Keratinocyte (primary cell): ENCODE data around the gene CBLN1.

Experiments
- EZH2 ChIP-seq: IDR thresholded peaks from one replicate; pipeline ENCODE4 v1.6.1; 2012; ENCODE audit warnings: inconsistent platforms, mild to moderate bottlenecking, low read length, moderate library complexity
- TF ChIP-seq, protein P1 (sequence below), 3 experiments: IDR thresholded peaks in 1 of 3; conservative IDR thresholded peaks in 1 of 3; optimal IDR thresholded peaks in 1 of 3; 2 replicates in 2 of 3; 3 replicates in 1 of 3; pipeline versions ENCODE3 to v1.5.1; 2011; ENCODE audit warnings: low read length in 3 of 3, mild to moderate bottlenecking in 3 of 3, moderate library complexity in 2 of 3, control low read depth in 1 of 3, inconsistent platforms in 1 of 3; ENCODE audit not compliant: insufficient read depth in 2 of 3; ENCODE audit errors: extremely low read depth in 1 of 3

DNA sequence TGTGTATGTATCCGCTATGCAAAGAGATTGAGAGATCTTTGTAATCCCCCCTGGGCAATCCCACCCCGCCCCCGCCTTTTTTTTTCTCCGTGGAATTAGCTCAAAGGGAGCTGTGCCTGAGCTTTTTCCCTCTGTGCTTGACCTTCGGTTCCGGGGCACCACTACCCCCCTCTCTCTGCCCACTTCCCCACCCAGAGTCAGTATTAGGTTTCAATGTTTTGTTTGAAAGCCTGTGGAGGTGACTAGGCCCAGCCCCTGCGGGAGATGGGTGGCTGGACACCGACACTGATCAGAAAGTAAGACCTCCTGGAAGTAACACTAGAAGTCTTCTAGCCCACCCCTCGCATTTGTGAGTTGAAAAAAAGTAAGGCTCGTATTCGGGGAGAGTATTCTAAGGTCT, 7.0 kb downstream of the CBLN1 start:
- TF ChIP-seq, protein P1, sequence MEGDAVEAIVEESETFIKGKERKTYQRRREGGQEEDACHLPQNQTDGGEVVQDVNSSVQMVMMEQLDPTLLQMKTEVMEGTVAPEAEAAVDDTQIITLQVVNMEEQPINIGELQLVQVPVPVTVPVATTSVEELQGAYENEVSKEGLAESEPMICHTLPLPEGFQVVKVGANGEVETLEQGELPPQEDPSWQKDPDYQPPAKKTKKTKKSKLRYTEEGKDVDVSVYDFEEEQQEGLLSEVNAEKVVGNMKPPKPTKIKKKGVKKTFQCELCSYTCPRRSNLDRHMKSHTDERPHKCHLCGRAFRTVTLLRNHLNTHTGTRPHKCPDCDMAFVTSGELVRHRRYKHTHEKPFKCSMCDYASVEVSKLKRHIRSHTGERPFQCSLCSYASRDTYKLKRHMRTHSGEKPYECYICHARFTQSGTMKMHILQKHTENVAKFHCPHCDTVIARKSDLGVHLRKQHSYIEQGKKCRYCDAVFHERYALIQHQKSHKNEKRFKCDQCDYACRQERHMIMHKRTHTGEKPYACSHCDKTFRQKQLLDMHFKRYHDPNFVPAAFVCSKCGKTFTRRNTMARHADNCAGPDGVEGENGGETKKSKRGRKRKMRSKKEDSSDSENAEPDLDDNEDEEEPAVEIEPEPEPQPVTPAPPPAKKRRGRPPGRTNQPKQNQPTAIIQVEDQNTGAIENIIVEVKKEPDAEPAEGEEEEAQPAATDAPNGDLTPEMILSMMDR (optimal IDR thresholded peaks at IDR 0.05 in 1 of 3, IDR thresholded peaks at IDR 0.05 in 1 of 3, conservative IDR thresholded peaks at IDR 0.05 in 1 of 3; ENCODE audit: extremely low read depth in 1 of 3, insufficient read depth in 2 of 3, low read length in 3 of 3), result no peak
- no peak for TF ChIP-seq EZH2
